Ramos (cell line): ENCODE results near the gene PIGN.
"Not testable (repeated sequence)": the region's sequence is repeated elsewhere in the genome, so short reads cannot be mapped to it uniquely, and the experiment has no call there.

ENCODE experiments used
- in situ Hi-C: fragments of 300-500 bp; cut with MboI; formaldehyde crosslinking; loops from one replicate; pipeline ENCODE4 v1.14.3; 2022; ENCODE audit warnings: low sequenced_read_pairs; ENCODE audit not compliant: unreplicated experiment

PIGN gene

DNA sequence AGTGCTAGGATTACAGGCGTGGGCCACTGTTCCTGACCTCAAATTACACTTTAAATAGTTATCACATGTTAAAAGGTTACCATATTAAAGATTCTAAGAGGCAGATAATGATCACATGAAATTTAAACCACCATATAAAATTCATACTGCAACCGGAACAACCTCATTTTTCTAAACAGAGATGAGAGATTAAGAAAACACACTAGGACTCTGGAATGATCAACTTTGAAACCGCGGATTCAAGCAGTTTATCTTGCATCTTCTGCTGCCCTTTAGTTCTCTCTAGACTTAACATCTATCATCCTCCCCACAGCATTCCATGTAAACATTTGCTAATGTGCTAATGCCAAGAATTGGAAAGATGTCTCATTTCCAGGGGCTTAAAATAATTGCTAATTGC is 115.8 kb downstream of the PIGN start:
- in situ Hi-C loops: no loop called here

DNA sequence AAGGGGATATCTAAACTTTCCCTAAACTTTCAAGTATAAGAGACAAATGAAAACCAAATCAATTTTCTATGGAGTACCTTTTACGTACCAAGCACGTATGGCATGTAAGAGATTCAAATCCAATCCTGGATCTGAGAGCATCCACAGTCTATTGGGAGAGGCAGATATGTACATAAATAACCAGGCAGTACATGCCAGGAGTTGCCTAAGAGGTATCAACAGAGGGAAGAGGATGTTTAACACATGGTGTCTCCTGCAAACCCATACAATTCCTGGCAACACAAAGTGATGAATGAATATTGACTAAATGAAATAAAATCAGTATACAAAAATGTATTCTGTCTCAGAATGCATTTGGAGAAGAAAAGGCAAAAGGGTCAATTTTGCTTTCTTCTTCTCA is 116.6 kb downstream of the PIGN start:
- in situ Hi-C loops: no loop called here

DNA sequence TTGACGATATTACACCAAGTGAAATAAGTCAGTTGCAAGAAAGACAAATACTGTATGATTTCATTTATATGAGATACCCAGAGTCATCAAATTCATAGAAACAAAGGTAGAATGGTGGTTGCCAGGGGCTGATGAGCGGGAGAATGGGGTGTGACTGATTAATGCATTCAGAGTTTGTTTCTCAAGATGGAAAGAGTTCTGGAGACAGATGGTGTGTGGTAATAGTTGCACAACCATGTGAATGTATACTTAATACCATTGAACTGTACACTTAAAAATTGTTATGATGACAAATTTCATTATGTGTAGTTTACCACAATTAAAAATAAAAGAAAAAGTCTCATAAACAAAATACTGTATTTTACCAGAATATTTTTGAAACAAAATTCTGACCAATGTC is 117.3 kb downstream of the PIGN start:
- in situ Hi-C loops: no loop called here

- in situ Hi-C loops: no loop called here
These were observed 120.6 kb downstream of the PIGN start for GRCh38 chr18:62066102-62066818.

GRCh38 chr18:62064361-62064760 is 122.5 kb downstream of the PIGN start:
- in situ Hi-C loops: no loop called here

- in situ Hi-C loops: no loop called here
These were observed 124.9 kb downstream of the PIGN start for GRCh38 chr18:62061821-62062478.

DNA sequence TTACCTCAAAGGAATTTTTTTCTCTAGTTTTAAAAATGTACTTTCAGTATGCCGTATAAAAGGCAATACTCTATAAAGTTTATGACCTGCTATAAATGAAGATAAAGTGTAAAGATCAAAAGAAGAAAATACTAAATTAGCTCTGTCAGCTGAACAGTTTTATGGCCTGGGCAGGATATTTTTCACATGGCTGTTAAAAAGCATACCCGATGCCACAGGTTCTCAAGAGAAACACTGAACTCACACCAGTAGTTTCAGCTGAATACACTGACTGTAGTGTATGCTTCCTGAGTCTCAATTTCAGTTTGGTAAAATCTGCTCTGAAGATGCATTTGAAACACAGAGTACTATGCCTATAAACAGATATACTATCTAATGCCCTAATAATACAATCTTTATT is 126.0 kb downstream of the PIGN start:
- in situ Hi-C loops: no loop called here

GRCh38 chr18:62054929-62055498 is 131.8 kb downstream of the PIGN start:
- in situ Hi-C loops: no loop called here

- in situ Hi-C loops: no loop called here
These were observed 138.6 kb downstream of the PIGN start for GRCh38 chr18:62048279-62048678.

DNA sequence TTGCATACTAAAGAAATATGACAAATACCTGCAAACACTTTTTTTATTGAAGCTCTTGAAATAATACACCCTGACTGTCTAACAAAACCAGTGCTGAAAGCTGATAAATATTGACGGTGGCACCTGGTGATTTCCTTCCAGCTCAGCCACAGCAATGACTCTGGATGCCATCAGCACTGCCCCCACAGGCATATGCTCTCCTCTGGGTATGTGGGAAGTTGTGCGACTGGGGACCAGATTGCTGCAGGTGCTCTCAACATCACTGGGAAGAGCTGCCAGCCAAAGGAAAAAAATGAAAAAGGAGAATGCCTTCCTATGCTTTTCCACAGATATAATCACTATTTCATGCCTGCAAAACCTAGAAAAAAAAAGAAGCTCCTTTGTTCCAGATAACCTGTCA is 141.5 kb downstream of the PIGN start:
- in situ Hi-C loops: no loop called here

DNA sequence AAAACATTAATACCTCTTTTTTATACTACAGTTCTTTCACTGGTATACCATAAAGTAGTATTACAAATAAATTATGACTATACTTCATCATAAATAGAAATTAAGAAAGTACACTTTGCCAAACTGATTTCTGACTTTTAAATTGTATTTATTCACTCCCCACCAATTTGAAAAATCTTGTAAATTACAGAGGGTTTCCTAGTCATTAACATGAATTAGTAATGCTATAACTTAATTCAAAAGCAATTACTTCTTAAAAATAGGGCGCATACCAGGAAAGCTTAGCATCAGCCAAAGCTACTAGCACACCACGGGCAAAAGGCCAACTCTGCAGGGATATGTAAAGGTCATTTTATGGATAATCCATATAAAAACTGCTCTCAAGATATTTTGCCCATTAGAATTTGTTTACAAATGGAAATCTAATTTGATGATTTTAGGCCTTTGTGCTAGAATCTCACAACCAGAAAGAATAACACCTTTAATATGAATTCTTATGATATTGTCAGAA is 142.3 kb downstream of the PIGN start:
- in situ Hi-C loops: no loop called here

- in situ Hi-C loops: no loop called here
These were observed 148.7 kb downstream of the PIGN start for GRCh38 chr18:62037989-62038778.

DNA sequence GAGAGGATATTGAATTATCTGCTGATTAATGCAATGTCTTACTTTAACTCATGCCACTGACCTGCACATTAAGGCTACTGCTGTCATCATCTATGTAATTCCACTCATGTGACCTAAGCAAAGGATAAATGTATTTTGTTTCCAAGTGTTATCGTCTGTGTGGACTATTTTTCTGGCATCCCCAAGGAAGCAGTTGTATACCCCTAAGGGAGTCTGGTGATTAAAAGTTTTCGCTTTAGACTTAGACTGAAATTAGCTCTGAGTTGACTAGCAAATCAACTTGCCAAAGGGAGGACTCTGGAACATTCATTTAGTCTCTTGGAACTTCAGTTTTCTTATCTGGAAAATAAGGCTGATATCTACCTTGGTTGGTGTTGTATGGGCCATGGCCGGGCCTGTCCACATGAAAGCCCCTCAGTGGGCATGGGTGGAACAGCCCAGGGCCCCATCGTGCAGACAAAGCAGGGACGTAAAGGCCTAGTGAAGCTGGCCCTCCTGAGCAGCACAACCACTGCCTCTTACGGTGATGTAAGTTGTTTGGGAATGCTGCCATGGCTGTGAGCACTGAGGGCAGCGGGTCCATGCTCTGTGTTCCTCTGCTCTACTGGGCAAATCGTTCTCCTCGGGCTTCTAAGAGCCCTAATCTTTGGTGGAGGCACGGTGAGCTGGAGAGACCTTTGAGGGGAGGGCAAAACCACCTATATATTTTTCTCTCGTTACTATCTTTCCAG is 149.7 kb downstream of the PIGN start:
- in situ Hi-C loops: no loop called here

GRCh38 chr18:62034286-62034685 is 152.6 kb downstream of the PIGN start:
- in situ Hi-C loops: not testable (repeated sequence)

DNA sequence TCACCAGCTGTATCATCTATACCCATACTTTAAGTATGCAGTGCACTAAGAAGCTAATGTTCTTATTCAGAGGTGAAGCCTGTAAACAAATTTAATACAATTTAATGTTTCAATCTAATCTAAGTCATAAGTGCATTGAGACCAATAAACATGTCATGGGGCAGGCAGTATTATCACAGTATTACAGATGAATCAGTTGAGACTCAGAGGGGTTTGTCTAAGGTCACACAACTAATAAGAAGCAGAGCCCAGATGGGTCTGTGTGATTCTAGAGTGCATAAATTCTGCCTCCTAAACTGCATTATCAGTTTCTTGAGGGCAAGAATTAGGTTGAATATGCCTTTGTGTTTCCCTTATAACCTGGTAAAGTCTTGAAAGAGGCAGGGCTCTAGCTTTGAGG is 153.1 kb downstream of the PIGN start:
- in situ Hi-C loops: no loop called here

GRCh38 chr18:62033207-62033606 is 153.6 kb downstream of the PIGN start:
- in situ Hi-C loops: no loop called here

GRCh38 chr18:62030091-62030985 is 156.5 kb downstream of the PIGN start:
- in situ Hi-C loops: no loop called here

DNA sequence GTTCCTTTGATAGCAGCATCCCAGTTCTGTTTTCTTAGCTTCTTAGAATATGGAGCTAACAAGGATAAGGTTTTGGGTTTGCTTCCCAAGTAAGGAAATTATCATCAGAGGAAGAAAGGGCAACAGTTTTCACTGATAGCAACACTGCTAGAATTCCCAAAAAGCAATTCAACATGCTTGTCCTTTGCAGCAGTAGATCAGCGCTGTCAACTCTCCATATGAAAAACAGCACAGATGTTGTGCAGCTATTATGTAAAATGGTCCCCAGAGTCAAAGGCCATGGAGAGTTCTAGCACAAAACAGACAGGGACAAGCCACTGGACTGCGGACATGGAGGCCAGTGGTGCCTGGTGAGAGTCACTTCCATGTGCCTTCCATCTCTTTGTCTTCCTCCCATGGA is 158.1 kb downstream of the PIGN start:
- in situ Hi-C loops: no loop called here

GRCh38 chr18:62027914-62028520 is 158.8 kb downstream of the PIGN start:
- in situ Hi-C loops: no loop called here
